GM18520 (cell line): ENCODE data around the gene SAMD4A.

Experiments used
- ATAC-seq: cut with Tn5 transposase; IDR thresholded peaks from one replicate; pipeline ENCODE4 v1.9.1; 2021; ENCODE audit not compliant: unreplicated experiment

SAMD4A gene

DNA sequence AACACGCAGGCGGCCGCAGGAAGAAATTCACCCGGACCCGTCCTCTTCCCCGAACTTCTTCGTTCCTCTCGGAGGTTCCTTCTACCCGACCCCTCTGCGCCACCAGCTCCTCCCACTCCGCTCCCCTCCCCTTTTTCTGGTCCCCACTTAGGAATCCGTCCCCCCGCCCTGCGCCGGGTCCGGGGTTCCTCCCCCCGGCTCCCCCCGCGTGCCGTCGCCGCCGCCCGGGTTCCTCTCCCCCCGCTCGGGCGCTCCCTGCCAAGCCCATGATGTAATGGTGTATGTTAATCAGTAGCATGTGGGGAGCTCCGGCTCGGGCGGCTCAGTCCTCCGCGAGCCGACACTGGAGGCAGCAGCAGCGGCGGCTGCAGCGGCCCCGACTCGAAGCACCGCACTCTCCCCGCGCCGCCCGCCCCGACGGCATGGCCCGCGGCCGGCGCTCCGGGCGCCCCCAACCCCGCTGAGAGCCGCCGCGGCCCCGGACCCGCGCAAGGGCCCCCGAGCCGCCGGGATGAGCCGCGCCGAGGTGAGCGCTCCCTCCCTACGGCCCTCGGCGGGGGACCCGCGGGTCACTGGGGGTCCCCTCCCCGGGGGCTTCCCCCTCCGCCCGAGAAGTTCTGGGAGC is 1.0 kb upstream of the SAMD4A start:
- peak; percentile 49 for ATAC-seq

- no peak for ATAC-seq
Measured at GRCh38 chr14:54567224-54567638, 303 bp downstream of the SAMD4A start.

DNA sequence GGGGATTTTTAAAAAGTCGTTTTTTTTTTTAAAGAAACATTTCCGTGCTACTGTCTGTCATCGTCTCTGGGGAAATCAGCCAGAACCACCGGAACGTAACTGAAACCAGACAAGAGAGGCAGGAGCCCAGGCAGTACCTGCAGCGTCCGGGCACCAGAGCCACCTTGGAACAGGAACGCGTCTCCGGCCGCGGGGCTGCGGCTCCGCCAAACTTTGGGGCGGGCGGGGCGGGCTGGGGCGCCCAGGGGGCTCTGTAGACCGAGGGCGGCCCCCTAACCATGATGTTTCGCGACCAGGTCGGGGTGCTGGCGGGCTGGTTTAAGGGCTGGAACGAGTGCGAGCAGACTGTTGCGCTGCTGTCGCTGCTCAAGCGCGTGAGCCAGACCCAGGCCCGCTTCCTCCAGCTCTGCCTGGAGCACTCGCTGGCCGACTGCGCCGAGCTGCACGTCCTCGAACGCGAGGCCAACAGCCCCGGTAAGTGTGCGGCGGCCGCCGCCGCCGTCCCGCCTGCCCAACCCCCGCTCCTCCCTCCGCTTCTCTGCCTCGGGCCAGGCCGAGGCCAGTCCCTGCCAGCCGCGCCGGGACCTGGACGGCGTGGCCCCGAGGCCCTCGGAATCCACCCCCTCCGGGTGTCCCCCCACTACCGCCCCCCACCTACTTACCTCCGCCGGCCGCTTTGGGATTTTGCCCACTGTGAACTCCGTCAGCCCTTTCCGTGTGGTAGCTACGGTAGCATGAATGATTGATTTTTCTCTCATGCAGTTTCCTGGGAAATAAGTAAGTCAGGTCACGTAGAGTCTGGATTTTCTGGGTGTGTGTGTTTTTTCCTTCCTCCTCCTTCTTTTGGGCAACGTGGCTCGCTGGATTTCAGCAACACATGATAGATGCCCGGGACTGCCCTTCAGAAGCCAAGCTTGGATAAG is 972 bp downstream of the SAMD4A start:
- no peak for ATAC-seq

- ATAC-seq: no peak
Measured at GRCh38 chr14:54568821-54569595, 2.1 kb downstream of the SAMD4A start.

GRCh38 chr14:54570047-54570446 is 3.1 kb downstream of the SAMD4A start:
- no peak for ATAC-seq

DNA sequence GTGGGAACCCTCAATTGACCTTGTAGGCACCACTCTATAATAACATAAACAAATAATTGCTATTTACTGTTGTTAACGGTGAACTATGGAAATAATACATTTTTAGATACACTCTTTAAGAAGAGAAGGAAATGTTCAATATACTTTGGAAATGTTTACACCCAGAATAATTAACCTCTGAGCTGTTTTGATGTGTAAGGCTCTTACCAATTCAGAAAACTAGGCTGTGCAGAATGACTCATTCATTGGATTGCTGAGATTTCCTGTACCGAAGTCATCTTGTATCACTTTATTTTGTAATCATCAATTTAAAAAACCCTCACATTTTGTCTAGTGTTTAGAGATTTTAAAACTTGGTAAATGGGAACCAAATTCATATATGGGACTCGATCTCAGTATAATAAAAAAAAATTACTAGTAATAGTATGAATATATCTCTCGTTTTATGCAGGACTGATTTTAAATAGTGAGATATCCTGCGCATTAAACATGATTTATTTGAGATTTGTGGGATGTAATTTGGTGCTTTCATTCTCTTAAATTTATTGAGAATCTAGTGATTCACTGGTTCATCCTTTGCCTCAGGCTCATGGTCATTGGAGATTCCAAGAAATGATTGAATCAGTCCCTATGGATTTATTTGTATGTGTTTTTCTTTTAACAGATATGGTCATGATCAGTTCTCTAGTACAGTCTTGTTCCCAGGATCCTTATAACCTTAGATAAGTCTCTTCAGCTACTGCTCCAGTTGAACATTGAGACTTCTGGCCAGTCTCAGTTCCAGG is 3.9 kb downstream of the SAMD4A start:
- no peak for ATAC-seq

- no peak for ATAC-seq
Measured at GRCh38 chr14:54572316-54572715, 5.4 kb downstream of the SAMD4A start.

DNA sequence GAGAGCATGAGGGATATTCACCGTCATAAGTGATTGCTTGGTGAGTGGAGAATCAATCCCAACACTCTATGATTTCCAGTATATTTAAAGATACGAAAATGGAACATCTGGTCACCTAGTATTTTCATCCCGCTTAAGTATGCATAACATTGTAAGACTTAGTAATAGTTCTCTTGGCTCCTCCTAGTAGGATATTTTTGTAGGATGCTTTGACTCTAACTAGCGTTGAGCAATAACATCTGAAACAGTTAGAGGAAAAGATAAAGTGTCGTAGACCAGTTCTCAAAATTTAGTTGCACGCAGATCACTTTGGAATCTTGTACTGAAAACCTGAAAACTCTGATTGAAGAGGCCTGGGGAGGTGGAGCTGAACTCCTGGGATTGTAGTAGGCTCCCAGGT is 7.6 kb downstream of the SAMD4A start:
- no peak for ATAC-seq

DNA sequence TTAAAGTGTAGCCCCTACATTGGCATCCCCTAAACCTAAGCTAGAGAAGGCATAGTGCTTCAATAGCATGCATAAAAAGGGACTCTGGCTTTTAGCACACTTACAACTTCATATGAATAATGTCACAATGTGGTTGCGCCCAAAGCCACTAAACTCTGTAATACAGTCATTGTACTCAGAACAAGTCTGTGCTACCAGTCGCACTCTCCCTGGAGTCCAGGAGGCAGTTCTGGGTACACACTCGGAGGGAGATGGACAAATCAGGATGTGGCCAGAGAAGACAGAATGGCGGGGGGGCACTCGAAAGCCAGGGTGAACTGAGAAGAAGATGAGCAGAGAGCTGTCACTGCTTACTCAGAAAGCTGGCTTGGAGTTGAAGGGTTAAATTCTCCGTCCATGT is 10.6 kb downstream of the SAMD4A start:
- ATAC-seq: no peak

DNA sequence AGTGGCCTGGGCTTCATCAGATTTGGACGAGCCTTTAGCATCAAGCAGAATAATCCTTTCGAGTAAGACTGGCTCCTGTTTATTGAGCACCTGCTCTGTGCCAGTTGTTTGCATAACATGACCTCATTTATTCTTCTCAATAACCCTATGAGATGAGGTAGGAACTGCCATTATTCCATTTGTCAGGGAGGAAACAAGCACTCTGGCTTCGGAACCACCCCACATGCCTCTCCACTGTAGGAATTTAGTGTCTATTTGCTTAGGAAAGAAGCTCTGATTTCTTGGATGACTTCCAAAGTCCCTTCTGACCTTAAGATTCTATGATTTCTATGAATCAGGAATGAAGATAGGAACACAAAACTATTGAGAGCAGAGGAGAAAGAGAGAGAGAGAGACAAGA is 11.0 kb downstream of the SAMD4A start:
- ATAC-seq: no peak

DNA sequence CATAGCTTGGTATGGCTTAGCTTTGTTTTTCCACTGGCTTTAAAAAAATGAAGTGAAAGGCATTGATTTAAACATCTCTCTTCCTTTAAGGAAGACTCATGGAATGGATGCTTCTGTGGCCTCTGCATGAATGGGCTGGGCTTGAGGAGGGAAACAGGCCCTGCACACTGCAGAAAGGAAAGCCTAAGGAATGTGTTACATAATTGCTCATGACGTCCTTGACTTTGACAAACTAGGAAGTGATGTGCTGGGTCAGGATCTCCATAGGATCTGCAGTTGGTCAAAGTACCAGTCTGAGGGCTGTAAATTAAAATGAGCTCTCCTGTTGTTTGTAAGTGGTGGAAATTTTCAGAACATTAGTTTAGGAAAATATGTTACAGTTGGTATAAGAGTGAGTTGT is 12.7 kb downstream of the SAMD4A start:
- ATAC-seq: no peak

- ATAC-seq: no peak
Measured at GRCh38 chr14:54580933-54581332, 14.0 kb downstream of the SAMD4A start.

GRCh38 chr14:54582334-54582733 is 15.4 kb downstream of the SAMD4A start:
- no peak for ATAC-seq

DNA sequence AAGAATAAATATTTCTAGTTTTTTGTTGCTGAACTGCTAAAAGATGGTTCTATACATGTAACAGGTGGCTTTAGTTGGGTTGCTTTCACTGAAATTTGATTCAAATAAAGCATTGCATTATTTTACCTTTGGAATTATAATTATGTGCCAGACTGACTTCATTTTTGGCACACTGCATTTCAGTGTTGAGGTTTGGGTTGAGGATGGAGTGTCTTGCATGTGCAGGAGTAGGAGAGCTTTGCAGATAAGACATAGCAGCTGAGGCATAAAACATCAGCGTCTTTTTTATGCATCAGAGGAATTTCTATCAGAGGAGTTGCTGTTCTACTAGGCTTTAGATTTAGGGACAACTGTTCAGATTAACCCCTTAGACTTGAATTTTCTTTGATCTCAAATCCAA is 17.2 kb downstream of the SAMD4A start:
- no peak for ATAC-seq

DNA sequence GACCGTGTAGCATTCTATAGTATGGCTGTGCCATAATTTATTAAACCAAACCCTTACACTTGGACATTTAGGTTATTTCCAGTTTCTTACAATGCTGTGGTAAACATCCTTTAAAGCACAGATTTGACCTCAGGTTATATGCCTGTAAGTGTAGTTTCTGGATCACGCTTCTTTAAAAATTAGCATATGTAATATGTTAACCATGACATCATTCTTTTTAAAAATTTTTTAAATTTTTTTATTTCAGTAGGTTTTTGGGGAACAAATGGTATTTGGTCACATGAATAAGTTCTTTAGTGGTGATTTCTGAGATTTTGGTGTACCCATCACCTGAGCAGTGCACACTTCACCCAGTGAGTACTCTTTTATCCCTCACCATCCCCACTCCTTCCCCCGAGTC is 18.3 kb downstream of the SAMD4A start:
- no peak for ATAC-seq

- no peak for ATAC-seq
Measured at GRCh38 chr14:54589076-54589475, 22.1 kb downstream of the SAMD4A start.

- no peak for ATAC-seq
Measured at GRCh38 chr14:54589843-54590242, 22.9 kb downstream of the SAMD4A start.

DNA sequence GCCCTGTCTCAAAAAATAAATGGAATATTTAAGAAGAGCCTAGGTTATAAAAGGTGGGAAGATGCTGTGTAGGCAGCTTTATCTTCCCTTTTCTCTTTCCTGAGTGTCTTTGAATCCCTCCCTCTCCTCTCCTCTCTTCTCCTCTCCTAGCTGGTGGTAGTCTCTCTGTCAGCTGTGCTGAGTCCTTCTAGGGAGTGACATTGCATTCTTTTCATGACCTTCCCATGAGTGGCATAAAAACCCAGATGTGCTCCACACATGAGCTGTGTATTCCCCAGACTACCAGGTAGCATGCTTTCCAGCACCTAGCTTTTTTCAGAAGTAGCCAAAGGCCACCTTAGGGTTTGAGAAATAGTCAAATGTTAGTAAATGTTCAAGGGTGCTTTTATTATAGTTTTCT is 23.6 kb downstream of the SAMD4A start:
- no peak for ATAC-seq

GRCh38 chr14:54591461-54591860 is 24.5 kb downstream of the SAMD4A start:
- ATAC-seq: no peak

GRCh38 chr14:54591866-54592265 is 24.9 kb downstream of the SAMD4A start:
- no peak for ATAC-seq

DNA sequence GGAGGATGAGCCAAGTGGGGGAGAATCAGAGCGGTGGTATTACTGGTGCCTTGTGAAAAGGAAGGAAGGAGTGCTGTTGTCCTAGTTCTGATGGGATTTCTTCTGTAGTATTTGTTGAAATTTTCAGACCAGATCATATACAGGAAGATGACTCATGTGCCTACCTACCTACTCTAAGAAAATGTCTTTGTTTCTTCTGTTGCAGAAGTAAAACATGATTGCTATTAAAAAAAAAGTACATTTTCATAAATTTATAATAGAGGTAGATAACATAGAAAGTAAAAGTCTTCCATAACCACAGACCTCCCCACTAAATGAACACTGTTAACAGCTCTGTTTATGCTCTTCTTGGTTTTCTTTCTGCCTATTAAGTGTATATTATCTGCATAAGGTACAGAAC is 26.9 kb downstream of the SAMD4A start:
- no peak for ATAC-seq
